Keratinocyte (primary cell): ENCODE data around the gene PGC.

ENCODE experiments used
- CTCF ChIP-seq, 3 experiments: IDR thresholded peaks in 1 of 3; conservative IDR thresholded peaks in 1 of 3; optimal IDR thresholded peaks in 1 of 3; 2 replicates in 2 of 3; 3 replicates in 1 of 3; pipeline versions ENCODE3 to v1.5.1; 2011; ENCODE audit warnings: low read length in 3 of 3, mild to moderate bottlenecking in 3 of 3, moderate library complexity in 2 of 3, control low read depth in 1 of 3, inconsistent platforms in 1 of 3; ENCODE audit not compliant: insufficient read depth in 2 of 3; ENCODE audit errors: extremely low read depth in 1 of 3
- EZH2 ChIP-seq: IDR thresholded peaks from one replicate; pipeline ENCODE4 v1.6.1; 2012; ENCODE audit warnings: inconsistent platforms, mild to moderate bottlenecking, low read length, moderate library complexity

DNA sequence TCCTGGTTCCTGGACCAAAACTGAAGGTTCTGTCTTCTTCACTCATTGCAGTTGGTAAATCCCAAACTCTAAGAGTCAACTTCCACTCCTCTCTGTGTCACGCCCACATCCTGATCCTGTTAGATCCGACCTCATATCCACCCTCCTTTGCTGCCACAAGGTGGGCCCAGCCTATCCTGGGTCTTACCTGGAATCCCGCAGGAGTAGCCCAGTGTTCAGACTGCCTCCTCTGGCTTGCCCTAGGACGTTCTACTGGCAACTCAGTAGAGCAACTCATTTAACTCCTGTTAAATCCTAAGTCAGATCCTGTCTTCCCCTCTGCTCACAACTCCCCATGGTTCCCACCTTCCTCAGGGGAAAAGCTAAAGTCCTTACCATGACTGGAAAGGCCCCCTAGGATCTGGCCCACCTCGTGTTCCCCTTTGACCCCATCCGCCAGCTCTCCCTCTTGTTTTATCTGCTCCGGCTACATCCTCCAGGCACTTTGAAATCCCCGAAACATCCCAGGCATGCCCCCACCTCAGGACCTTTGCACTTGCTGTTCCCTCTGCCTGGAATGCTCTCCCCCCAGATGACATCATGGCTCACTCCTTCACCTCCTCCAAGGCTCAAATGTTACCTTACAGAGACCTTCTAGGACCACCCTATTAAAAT, 55.6 kb downstream of the PGC start:
- TF ChIP-seq CTCF (optimal IDR thresholded peaks at IDR 0.05 in 1 of 3, IDR thresholded peaks at IDR 0.05 in 1 of 3, conservative IDR thresholded peaks at IDR 0.05 in 1 of 3; ENCODE audit: extremely low read depth in 1 of 3, insufficient read depth in 2 of 3, low read length in 3 of 3) (no peak), EZH2 (no peak)
